Psoas muscle (tissue), 8 donors: ENCODE results near the gene ETF1. TPM values are rescaled to one million over a fixed set of nuclear protein-coding genes. Genes with fewer than 3 reads are reported as not detected.
A peak's percentile ranks its signal among the peaks of the same experiment; 100 is the strongest.

ENCODE experiments used
- ATAC-seq, 4 donors: fragments of 200-7000 bp; cut with Tn5 transposase; one replicate each; pipeline ENCODE4 v1.9.1; 2020; ENCODE audit warnings: moderate library complexity in 3 of 4, mild to moderate bottlenecking in 2 of 4
- DNase-seq, 2 donors: peaks; one replicate each; pipeline ENCODE4 v3.0.0-alpha.2; 2020
- H3K27ac ChIP-seq: fragments of 200-600 bp; one replicate; pipeline ENCODE4 v1.8.0; 2022
- H3K27me3 ChIP-seq, 3 donors: fragments of 200-600 bp in 1 of 3; one replicate each; pipeline versions ENCODE4 v1.6.1 to v1.8.0; 2013 to 2022; ENCODE audit warnings: low read length in 2 of 3, mild to moderate bottlenecking in 2 of 3, moderate library complexity in 1 of 3; ENCODE audit not compliant: insufficient read depth in 3 of 3
- H3K36me3 ChIP-seq, 2 donors: fragments of 200-600 bp in 1 of 2; one replicate each; pipeline versions ENCODE4 v1.6.1 to v1.8.0; 2013 to 2022; ENCODE audit warnings: low read depth in 1 of 2, mild to moderate bottlenecking in 1 of 2, moderate library complexity in 1 of 2; ENCODE audit not compliant: insufficient read depth in 1 of 2
- H3K4me1 ChIP-seq: fragments of 200-600 bp; one replicate; pipeline ENCODE4 v1.8.0; 2022
- H3K4me3 ChIP-seq: fragments of 200-600 bp; one replicate; pipeline ENCODE4 v1.8.0; 2022; ENCODE audit warnings: mild to moderate bottlenecking
- H3K9me3 ChIP-seq: fragments of 200-600 bp; one replicate; pipeline ENCODE4 v1.8.0; 2022
- CTCF ChIP-seq: fragments of 200-600 bp; IDR thresholded peaks from one replicate; pipeline ENCODE4 v1.8.0; 2022; ENCODE audit warnings: antibody characterized with exemption
- WGBS, 3 donors: extraction: QIAGEN DNeasy Blood & Tissue Kit; methylation state at CpG; one replicate each; pipeline versions ENCODE4 v1.1.6 to v1.1.7; 2013; 5-methylcytosine and 5-hydroxymethylcytosine counted together
- intact Hi-C, 2 donors: fragments of 100-400 bp; cut with DNase I; formaldehyde crosslinking; loops; one replicate each; pipeline versions ENCODE4 v1.11.0 to v1.14.2; 2022
- polyA plus RNA-seq, 3 donors: library from polyadenylated mRNA; stranded (reverse); fragments of 200-250 nt; gene quantifications; one replicate each; pipeline ENCODE4 v1.2.3, GENCODE V29; 2013
- total RNA-seq, 4 donors: library from RNA; stranded (reverse); fragmentation: NEBNext Ultra II Directional in 2 of 4; extraction: Animal tissue kit (Norgen Biotek cat#: 25700) in 2 of 4; gene quantifications; one replicate each; pipeline versions ENCODE4 v1.2.1 to v1.2.4, GENCODE V29; 2021 to 2023
- donor health status: healthy with polysubstance abuse.
- donor health status: DM: no; HTN: no; CAD: no; lungs with moderate emphysema.
- donor health status: Bipolar disorder and iron deficiency.
- donor health status: healthy.
- donor health status: DM: yes; HTN: yes; CAD: no.
- donor health status: DM: no; HTN: no; CAD: no.
- donor health status: DM: no; HTN: no; CAD: no.
- donor health status: DM: yes; HTN: yes; CAD: no.

Gene ETF1
- total and polyA plus RNA-seq, 7 donors = 72.3 to 212 (median 153) TPM

GRCh38 chr5:138559937-138560336 is 16.9 kb upstream of the ETF1 start:
- H3K36me3 ChIP-seq = peaks cover 38 to 96% of the 10 kb centered on the region in 2 donors
- H3K4me1 ChIP-seq = no peaks in the 10 kb centered on the region
- no peaks in the 10 kb centered on the region for H3K9me3 ChIP-seq
- no peak overlapping the region for H3K27ac ChIP-seq
- no peaks in the 10 kb centered on the region for H3K27me3 ChIP-seq
- ATAC-seq = peak in 3 of 4 donors; percentile 16 to 50 (median 50)
- intact Hi-C loops = loop anchor here in 1 of 2 donors (5.0 kb wide), 1 partner anchor 378 kb away; no protein-coding TSS in a partner anchor
- no peak overlapping the region for H3K4me3 ChIP-seq
- 81 to 89% (median 82%) methylated on average over 7 of the region's 7 CpGs for WGBS, 3 donors
- no peak for TF ChIP-seq CTCF
- DNase-seq = no peak

- WGBS, 3 donors = 83 to 90% (median 90%) methylated on average over 2 of the region's 2 CpGs
- no peaks in the 10 kb centered on the region for H3K27me3 ChIP-seq
- TF ChIP-seq CTCF = no peak
- H3K36me3 ChIP-seq = peaks cover 37 to 96% of the 10 kb centered on the region in 2 donors
- ATAC-seq (no peak), DNase-seq (no peak)
- H3K27ac ChIP-seq = no peak overlapping the region
- intact Hi-C loops = no loop called here
- H3K9me3 ChIP-seq = no peaks in the 10 kb centered on the region
- H3K4me3 ChIP-seq = no peak overlapping the region
- no peaks in the 10 kb centered on the region for H3K4me1 ChIP-seq
Observed at GRCh38 chr5:138557677-138558076, 14.6 kb upstream of the ETF1 start.

DNA sequence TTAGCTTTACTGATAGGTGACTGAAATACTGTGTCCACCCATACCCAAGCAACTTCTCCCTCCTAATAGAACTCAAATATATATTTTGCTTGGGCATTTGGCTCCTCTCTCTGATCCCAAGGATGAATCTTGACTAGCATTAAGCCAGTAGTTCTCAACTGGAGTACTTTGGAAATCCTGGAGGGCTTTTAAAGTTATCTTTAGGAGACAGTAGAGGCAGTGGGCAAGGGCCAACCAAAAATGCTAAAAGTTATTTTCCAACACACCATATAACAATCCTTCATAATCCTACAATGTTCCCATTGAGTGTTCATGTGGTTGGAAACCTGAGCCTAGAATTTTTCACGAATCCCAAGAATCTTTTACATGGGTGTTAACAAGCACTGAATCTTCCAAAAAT is 11.1 kb upstream of the ETF1 start:
- no peak for TF ChIP-seq CTCF
- Histone ChIP-seq H3K9me3 (no peaks in the 10 kb centered on the region), H3K4me3 (no peak overlapping the region), H3K36me3 (peaks cover 30 to 67% of the 10 kb centered on the region in 2 donors), H3K27me3 (no peaks in the 10 kb centered on the region), H3K4me1 (no peaks in the 10 kb centered on the region), H3K27ac (no peak overlapping the region)
- no peak for ATAC-seq
- no peak for DNase-seq
- 38 to 47% (median 42%) methylated on average over 1 of the region's 1 CpG for WGBS, 3 donors
- intact Hi-C loops = no loop called here

- intact Hi-C loops = no loop called here
- DNase-seq (no peak), ATAC-seq (peak in 1 of 4 donors; percentile 17)
- peaks cover 1% of the 10 kb centered on the region for H3K4me1 ChIP-seq
- no peaks in the 10 kb centered on the region for H3K27me3 ChIP-seq
- no peak overlapping the region for H3K4me3 ChIP-seq
- WGBS, 3 donors = 71 to 84% (median 76%) methylated on average over 5 of the region's 5 CpGs
- no peak overlapping the region for H3K27ac ChIP-seq
- TF ChIP-seq CTCF = no peak
- H3K36me3 ChIP-seq = peaks cover 24 to 62% of the 10 kb centered on the region in 2 donors
- H3K9me3 ChIP-seq = no peaks in the 10 kb centered on the region
Observed at GRCh38 chr5:138553437-138554095, 10.5 kb upstream of the ETF1 start.

- ATAC-seq (peak in 3 of 4 donors; percentile 7 to 15 (median 7)), DNase-seq (no peak)
- H3K4me3 ChIP-seq = no peak overlapping the region
- H3K9me3 ChIP-seq = no peaks in the 10 kb centered on the region
- intact Hi-C loops = no loop called here
- WGBS, 3 donors = 83 to 90% (median 88%) methylated on average over 4 of the region's 4 CpGs
- H3K4me1 ChIP-seq = peaks cover 9% of the 10 kb centered on the region
- no peak overlapping the region for H3K27ac ChIP-seq
- H3K27me3 ChIP-seq = no peaks in the 10 kb centered on the region
- H3K36me3 ChIP-seq = peaks cover 18 to 52% of the 10 kb centered on the region in 2 donors
- no peak for TF ChIP-seq CTCF
Observed at GRCh38 chr5:138552657-138553056, 9.6 kb upstream of the ETF1 start.
